K562 (cell line): Measurements from ENCODE around the gene ERO1B. TPM values are rescaled to one million over a fixed set of nuclear protein-coding genes. Genes with fewer than 3 reads are reported as not detected.

Source experiments
- ATAC-seq: fragments of 200-7000 bp; cut with Tn5 transposase; 3 replicates; pipeline ENCODE4 v1.9.1; 2020; ENCODE audit warnings: moderate library complexity
- BruUV-seq: library from RNA; stranded (reverse); fragments of 400-500 nt; replicated peaks from 2 replicates; lab custom pipeline; 2021; lab: Mats Ljungman, UMichigan
- CTCF ChIA-PET: fragments of 300-600 bp; formaldehyde crosslinking; extraction: SDS; loops from one replicate; lab custom pipeline; 2021; ENCODE audit warnings: low intra/inter-chr PET ratio; lab: Yijun Ruan, JAX
- POLR2A ChIA-PET: fragments of 300-600, 350-650 bp; sonication (Branson Sonifier 250); formaldehyde crosslinking; extraction: SDS; loops from one replicate; lab custom pipeline; 2021; ENCODE audit warnings: antibody characterized with exemption, inconsistent platforms; lab: Yijun Ruan, JAX
- DNase-seq, 4 experiments: peaks; one replicate each; pipeline versions ENCODE4 v3.0.0 to v3.0.0-alpha.2; 2011 to 2018; ENCODE audit warnings: low spot score in 3 of 4, mixed read lengths in 3 of 4; ENCODE audit errors: extremely low read depth in 1 of 4
- FAIRE-seq: peaks from 2 replicates; lab custom pipeline; 2011; peaks lifted over from hg19 to GRCh38; lab: Jason Lieb, UNC
- H2AFZ ChIP-seq: 2 replicates; pipeline ENCODE4 v1.6.0; 2011; ENCODE audit warnings: low read depth, low read length, control low read depth, inconsistent platforms
- H3K27ac ChIP-seq: fragments of 200-600 bp; 3 replicates; pipeline ENCODE4 v1.8.0; 2011; ENCODE audit warnings: low read depth, mild to moderate bottlenecking, control low read depth, inconsistent platforms, low read length, moderate library complexity, mixed read lengths; ENCODE audit errors: extremely low read depth
- H3K27me3 ChIP-seq, 2 experiments: fragments of 300-600 bp in 1 of 2; 2 replicates in 1 of 2; 3 replicates in 1 of 2; pipeline versions ENCODE4 v1.6.0 to v1.8.0; 2011; ENCODE audit warnings: inconsistent platforms in 2 of 2, low read length in 2 of 2, mild to moderate bottlenecking in 1 of 2, mixed read lengths in 1 of 2, moderate library complexity in 1 of 2; ENCODE audit not compliant: control insufficient read depth in 2 of 2, insufficient read depth in 2 of 2
- H3K36me3 ChIP-seq: fragments of 300-600 bp; 3 replicates; pipeline ENCODE4 v1.8.0; 2011; ENCODE audit warnings: mild to moderate bottlenecking, low read length, inconsistent platforms; ENCODE audit not compliant: control insufficient read depth, insufficient read depth
- H3K4me1 ChIP-seq, 2 experiments: fragments of 200-600 bp in 1 of 2; replicated peaks in 1 of 2; 2 replicates in 1 of 2; 3 replicates in 1 of 2; pipeline versions ENCODE4 v1.5.1 to v1.8.0; 2011; ENCODE audit warnings: inconsistent platforms in 2 of 2, low read length in 2 of 2, mild to moderate bottlenecking in 1 of 2, mixed read lengths in 1 of 2, moderate library complexity in 1 of 2; ENCODE audit not compliant: control insufficient read depth in 2 of 2, insufficient read depth in 2 of 2
- H3K4me2 ChIP-seq: 2 replicates; pipeline ENCODE4 v1.6.1; 2011; ENCODE audit warnings: low read length, control low read depth, inconsistent platforms, mixed read lengths; ENCODE audit not compliant: insufficient read depth
- H3K4me3 ChIP-seq: fragments of 200-600 bp; sonication (generic), shearing (Covaris generic); 2 replicates; pipeline ENCODE4 v1.5.1; 2016; ENCODE audit warnings: control low read depth, inconsistent platforms
- H3K79me2 ChIP-seq: fragments of 200-600 bp; 3 replicates; pipeline ENCODE4 v1.8.0; 2011; ENCODE audit warnings: low read length, inconsistent platforms; ENCODE audit not compliant: control insufficient read depth, insufficient read depth
- H3K9ac ChIP-seq, 2 experiments: 2 replicates each; pipeline versions ENCODE4 v1.6.0 to v1.6.1; 2011; ENCODE audit warnings: low read depth in 2 of 2, low read length in 2 of 2, control low read depth in 1 of 2, inconsistent platforms in 1 of 2, mild to moderate bottlenecking in 1 of 2, mixed read lengths in 1 of 2; ENCODE audit not compliant: insufficient read depth in 1 of 2
- H3K9me1 ChIP-seq: one replicate; pipeline ENCODE4 v1.6.0; 2011; ENCODE audit warnings: inconsistent platforms, mild to moderate bottlenecking, low read length, moderate library complexity; ENCODE audit not compliant: control insufficient read depth, insufficient read depth
- H3K9me3 ChIP-seq: replicated peaks from 2 replicates; pipeline ENCODE4 v1.5.1; 2011; ENCODE audit warnings: low read depth, low read length, inconsistent platforms; ENCODE audit not compliant: control insufficient read depth, insufficient read depth
- H4K20me1 ChIP-seq: replicated peaks from 2 replicates; pipeline ENCODE4 v1.6.1; 2011; ENCODE audit warnings: low read length, inconsistent platforms, mixed read lengths; ENCODE audit not compliant: control insufficient read depth, insufficient read depth
- FOXJ3 ChIP-seq: sonication (generic); formaldehyde crosslinking; IDR thresholded peaks from 2 replicates; pipeline ENCODE4 v1.4.0; 2020; ENCODE audit warnings: mild to moderate bottlenecking, missing genetic modification reagents
- GABPA ChIP-seq: fragments of 200-800 bp; sonication (Bioruptor generic); conservative IDR thresholded peaks from 2 replicates; pipeline ENCODE4 v1.6.1; 2016; ENCODE audit warnings: low read depth, missing genetic modification characterization, missing compliant biosample characterization
- HIVEP1 ChIP-seq: fragments of 250-450 bp; sonication (Bioruptor Pico); IDR thresholded peaks from 2 replicates; pipeline ENCODE4 v1.4.0; 2020; ENCODE audit warnings: mild to moderate bottlenecking
- HNRNPL ChIP-seq: fragments of 200-400 bp; formaldehyde crosslinking; IDR thresholded peaks from 2 replicates; pipeline ENCODE4 v1.6.1; 2017; ENCODE audit warnings: low read depth, mild to moderate bottlenecking, low read length
- ILK ChIP-seq: fragments of 450-650 bp; IDR thresholded peaks from 2 replicates; pipeline ENCODE4 v1.6.1; 2016; ENCODE audit warnings: missing genetic modification characterization, low read depth, mild to moderate bottlenecking, missing compliant biosample characterization, moderate library complexity, borderline replicate concordance
- KAT7 ChIP-seq: sonication (generic); formaldehyde crosslinking; IDR thresholded peaks from 2 replicates; pipeline ENCODE4 v1.8.0; 2022; ENCODE audit warnings: missing genetic modification reagents, mild to moderate bottlenecking, borderline replicate concordance
- KLF1 ChIP-seq: fragments of 450-650 bp; IDR thresholded peaks from 2 replicates; pipeline ENCODE4 v1.6.1; 2016; ENCODE audit warnings: missing genetic modification characterization, missing compliant biosample characterization
- MAZ ChIP-seq, 2 experiments: fragments of 450-650 bp in 1 of 2; sonication (generic) in 1 of 2; formaldehyde crosslinking; IDR thresholded peaks in 1 of 2; conservative IDR thresholded peaks in 1 of 2; 2 replicates each; pipeline versions ENCODE4 v1.4.0 to v1.5.0; 2020; ENCODE audit warnings: mild to moderate bottlenecking in 1 of 2, missing genetic modification reagents in 1 of 2
- NFIC ChIP-seq: fragments of 450-650 bp; IDR thresholded peaks from 2 replicates; pipeline ENCODE4 v1.6.1; 2017; ENCODE audit warnings: mild to moderate bottlenecking, inconsistent platforms
- RB1 ChIP-seq: fragments of 450-650 bp; IDR thresholded peaks from 2 replicates; pipeline ENCODE4 v1.6.1; 2017; ENCODE audit warnings: low read depth, mild to moderate bottlenecking
- RBM34 ChIP-seq: fragments of 200-400 bp; formaldehyde crosslinking; IDR thresholded peaks from 2 replicates; pipeline ENCODE4 v1.6.1; 2018; ENCODE audit warnings: low read length, borderline replicate concordance; ENCODE audit not compliant: insufficient read depth
- RCOR1 ChIP-seq, 2 experiments: IDR thresholded peaks; 2 replicates each; pipeline ENCODE4 v1.6.1; 2012; ENCODE audit warnings: low read depth in 2 of 2, low read length in 2 of 2, borderline replicate concordance in 1 of 2, improper control_type of control experiment in 1 of 2
- SMARCA5 ChIP-seq: fragments of 450-650 bp; IDR thresholded peaks from 2 replicates; pipeline ENCODE4 v1.6.1; 2016
- TEAD1 ChIP-seq, 2 experiments: fragments of 450-650 bp in 1 of 2; sonication (generic) in 1 of 2; formaldehyde crosslinking; IDR thresholded peaks; 2 replicates each; pipeline versions ENCODE4 v1.4.0 to v1.8.0; 2020 to 2022; ENCODE audit warnings: mild to moderate bottlenecking in 2 of 2, missing genetic modification reagents in 1 of 2
- TRIM24 ChIP-seq, 2 experiments: fragments of 450-650 bp; IDR thresholded peaks; 2 replicates each; pipeline ENCODE4 v1.6.1; 2016
- ZKSCAN8 ChIP-seq: fragments of 200-800 bp; sonication (Bioruptor generic); IDR thresholded peaks from 2 replicates; pipeline ENCODE4 v1.6.1; 2016; ENCODE audit warnings: missing genetic modification characterization, missing compliant biosample characterization
- ZNF76 ChIP-seq: fragments of 250-450 bp; sonication (Bioruptor Pico); IDR thresholded peaks from 2 replicates; pipeline ENCODE4 v1.4.0; 2020; ENCODE audit warnings: mild to moderate bottlenecking, moderate library complexity, borderline replicate concordance
- WGBS: fragments of 100-300 bp; shearing (Covaris generic); methylation state at CpG from one replicate; pipeline ENCODE4 v1.1.6; 2016; ENCODE audit warnings: low coverage, mixed read lengths; ENCODE audit not compliant: insufficient coverage; ENCODE audit errors: missing lambda C conversion rate; 5-methylcytosine and 5-hydroxymethylcytosine counted together
- in situ Hi-C: fragments of 300-500 bp; cut with MboI; formaldehyde crosslinking; loops from 4 replicates; pipeline ENCODE4 v1.15.0; 2018; ENCODE audit warnings: inconsistent platforms, mixed read lengths
- intact Hi-C: fragments of 100-400 bp; cut with micrococcal nuclease; formaldehyde crosslinking; loops from 2 replicates; pipeline ENCODE4 v1.14.2; 2022
- polyA plus RNA-seq, 8 experiments: library from polyadenylated mRNA; depleted of rRNA in 4 of 8; stranded (reverse) in 5 of 8; unstranded in 3 of 8; fragments of >200 nt; fragmentation: Nextera tagmentation in 2 of 8; fragmentation: Illumina TruSeq in 1 of 8; extraction: Ambion mirVana in 2 of 8; extraction: Trizol in 1 of 8; gene quantifications; 2 replicates each; pipeline versions ENCODE4 v1.2.1 to v1.2.3, GENCODE V29; 2011 to 2014; ENCODE audit warnings: inconsistent platforms in 1 of 8, missing spikeins in 1 of 8
- total RNA-seq, 7 experiments: library from RNA; depleted of rRNA in 6 of 7; stranded (reverse); fragments of >200 nt in 6 of 7; fragmentation: Illumina TruSeq in 2 of 7; extraction: Trizol in 2 of 7; gene quantifications; 2 replicates each; pipeline versions ENCODE4 v1.2.1 to v1.2.3, GENCODE V29; 2011 to 2021; ENCODE audit warnings: low replicate concordance in 1 of 7
- TF ChIP-seq, protein P1 (sequence below), 2 experiments: IDR thresholded peaks in 1 of 2; conservative IDR thresholded peaks in 1 of 2; 2 replicates each; pipeline ENCODE4 v1.6.1; 2016; ENCODE audit warnings: low read depth in 2 of 2, mild to moderate bottlenecking in 1 of 2, missing compliant biosample characterization in 1 of 2, missing genetic modification characterization in 1 of 2, moderate library complexity in 1 of 2
- TF ChIP-seq, protein P2 (sequence below): fragments of 450-650 bp; formaldehyde crosslinking; IDR thresholded peaks from 2 replicates; pipeline ENCODE4 v1.4.0; 2022; ENCODE audit warnings: mild to moderate bottlenecking, moderate library complexity

ERO1B gene
- total and polyA plus RNA-seq, 9 of the 15 experiments (the other 6 are each of a cell fraction or from before 2014, with no cell fraction given), result 0.59 to 6.4 (median 4.2) TPM

GRCh38 chr1:236168716-236169429 lies 112.9 kb downstream of the ERO1B start:
- Histone ChIP-seq H4K20me1 (no peaks in the 10 kb centered on the region), H3K4me2 (no peak overlapping the region), H3K27ac (no peak overlapping the region), H2AFZ (no peak overlapping the region), H3K4me3 (no peak overlapping the region), H3K27me3 (peaks cover 10 to 33% of the 10 kb centered on the region in 2 experiments; a peak in 4 of 5 replicates), H3K9me3 (no peaks in the 10 kb centered on the region), H3K79me2 (no peaks in the 10 kb centered on the region), H3K9me1 (no peaks in the 10 kb centered on the region), H3K4me1 (no peaks in the 10 kb centered on the region), H3K36me3 (no peaks in the 10 kb centered on the region), H3K9ac (no peak overlapping the region)
- peak in 1 of 4 experiments; percentile 44 for DNase-seq
- peak; percentile 77 for ATAC-seq
- POLR2A ChIA-PET, result interaction anchor here (0.6 kb wide), 2 partner anchors 76 to 165 kb away, joined by 3 read pairs; no protein-coding TSS in a partner anchor
- intact Hi-C loops, result no loop called here
- in situ Hi-C loops, result no loop called here
- FAIRE-seq, result no peak
- 10% methylated on average over 10 of the region's 10 CpGs for WGBS
- BruUV-seq, result no TSS peak
- CTCF ChIA-PET, result no interaction called here
- TF ChIP-seq ZKSCAN8 (CRISPR knock-in tag) (peak; percentile 29; the same call in 1 of the 2 replicates), SMARCA5 (no peak), RBM34 (no peak), FOXJ3 (CRISPR knock-in tag) (no peak), HIVEP1 (no peak), RB1 (no peak), TRIM24 (IDR thresholded peaks at IDR 0.05) (peak; percentile 65 to 82; a peak in 2 of 4 replicates), ILK (no peak), MAZ (CRISPR knock-in tag; conservative IDR thresholded peaks at IDR 0.05 in 1 of 2, IDR thresholded peaks at IDR 0.05 in 1 of 2) (no peak), RCOR1 (IDR thresholded peaks at IDR 0.05; ENCODE audit: borderline replicate concordance in 1 of 2, low read depth in 2 of 2, low read length in 2 of 2) (peak in 1 of 2 experiments; percentile 87; a peak in 2 of 4 replicates), ZNF76 (CRISPR knock-in tag) (no peak), TEAD1 (CRISPR knock-in tag; IDR thresholded peaks at IDR 0.05) (no peak), NFIC (peak; percentile 82), HNRNPL (no peak), KLF1 (tag) (0 out of 2 replicates have a peak, but pooled peaks have one; percentile 24), KAT7 (no peak), GABPA (tag) (peak; percentile 74)
- TF ChIP-seq, protein P1, sequence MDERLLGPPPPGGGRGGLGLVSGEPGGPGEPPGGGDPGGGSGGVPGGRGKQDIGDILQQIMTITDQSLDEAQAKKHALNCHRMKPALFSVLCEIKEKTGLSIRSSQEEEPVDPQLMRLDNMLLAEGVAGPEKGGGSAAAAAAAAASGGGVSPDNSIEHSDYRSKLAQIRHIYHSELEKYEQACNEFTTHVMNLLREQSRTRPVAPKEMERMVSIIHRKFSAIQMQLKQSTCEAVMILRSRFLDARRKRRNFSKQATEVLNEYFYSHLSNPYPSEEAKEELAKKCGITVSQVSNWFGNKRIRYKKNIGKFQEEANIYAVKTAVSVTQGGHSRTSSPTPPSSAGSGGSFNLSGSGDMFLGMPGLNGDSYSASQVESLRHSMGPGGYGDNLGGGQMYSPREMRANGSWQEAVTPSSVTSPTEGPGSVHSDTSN (CRISPR knock-in tag; IDR thresholded peaks at IDR 0.05; ENCODE audit: low read depth), result no peak
- TF ChIP-seq, protein P1 (tag; conservative IDR thresholded peaks at IDR 0.05; ENCODE audit: low read depth), result peak; percentile 50
- TF ChIP-seq, protein P2, sequence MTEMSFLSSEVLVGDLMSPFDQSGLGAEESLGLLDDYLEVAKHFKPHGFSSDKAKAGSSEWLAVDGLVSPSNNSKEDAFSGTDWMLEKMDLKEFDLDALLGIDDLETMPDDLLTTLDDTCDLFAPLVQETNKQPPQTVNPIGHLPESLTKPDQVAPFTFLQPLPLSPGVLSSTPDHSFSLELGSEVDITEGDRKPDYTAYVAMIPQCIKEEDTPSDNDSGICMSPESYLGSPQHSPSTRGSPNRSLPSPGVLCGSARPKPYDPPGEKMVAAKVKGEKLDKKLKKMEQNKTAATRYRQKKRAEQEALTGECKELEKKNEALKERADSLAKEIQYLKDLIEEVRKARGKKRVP (CRISPR knock-in tag), result peak; percentile 83
